Neural cell (in vitro differentiated cells): Measurements from ENCODE around the gene ERLIN1. TPM values are rescaled to one million over a fixed set of nuclear protein-coding genes. Genes with fewer than 3 reads are reported as not detected.
"Not testable (repeated sequence)": the region's sequence is repeated elsewhere in the genome, so short reads cannot be mapped to it uniquely, and the experiment has no call there.

Source experiments
- H2AFZ ChIP-seq: fragments of 200-600, 300-800 bp; sonication (generic), shearing (Covaris generic); 2 replicates; pipeline ENCODE4 v1.6.0; 2014; ENCODE audit warnings: low read depth, mild to moderate bottlenecking, antibody characterized with exemption, low read length, moderate library complexity
- H3F3A ChIP-seq: fragments of 200-600 bp; shearing (Covaris generic); 2 replicates; pipeline ENCODE4 v1.6.1; 2016; ENCODE audit warnings: mild to moderate bottlenecking, moderate library complexity, mixed read lengths, antibody characterized with exemption, low read length; ENCODE audit not compliant: insufficient read depth, poor library complexity, severe bottlenecking
- H3K27ac ChIP-seq: fragments of 200-600, 300-800 bp; sonication (generic), shearing (Covaris generic); 2 replicates; pipeline ENCODE4 v1.5.1; 2014; ENCODE audit warnings: mild to moderate bottlenecking, low read length, moderate library complexity
- H3K27me3 ChIP-seq: fragments of 300-800, 200-600 bp; sonication (generic), shearing (Covaris generic); 2 replicates; pipeline ENCODE4 v1.6.0; 2014; ENCODE audit warnings: mild to moderate bottlenecking, low read depth, low read length, moderate library complexity; ENCODE audit not compliant: insufficient read depth
- H3K36me3 ChIP-seq: fragments of 300-800, 200-600 bp; sonication (generic), shearing (Covaris generic); 2 replicates; pipeline ENCODE4 v1.5.1; 2014; ENCODE audit warnings: mild to moderate bottlenecking, antibody characterized with exemption, low read length, moderate library complexity; ENCODE audit not compliant: insufficient read depth
- H3K4me2 ChIP-seq: fragments of 300-800, 200-600 bp; sonication (generic), shearing (Covaris generic); 2 replicates; pipeline ENCODE4 v1.6.0; 2014; ENCODE audit warnings: mild to moderate bottlenecking, low read length
- H3K4me3 ChIP-seq: fragments of 300-800, 200-600 bp; sonication (generic), shearing (Covaris generic); 2 replicates; pipeline ENCODE4 v1.5.1; 2014; ENCODE audit warnings: mild to moderate bottlenecking, low read length, moderate library complexity
- H3K79me2 ChIP-seq: fragments of 200-600 bp; shearing (Covaris generic); replicated peaks from 2 replicates; pipeline ENCODE4 v1.6.0; 2014; ENCODE audit warnings: mild to moderate bottlenecking, low read length, moderate library complexity; ENCODE audit not compliant: insufficient read depth
- H3K9ac ChIP-seq: fragments of 300-800, 200-600 bp; sonication (generic), shearing (Covaris generic); 2 replicates; pipeline ENCODE4 v1.6.1; 2016; ENCODE audit warnings: mild to moderate bottlenecking, low read length, mixed read lengths
- H3K9me2 ChIP-seq: fragments of 200-600 bp; shearing (Covaris generic); 2 replicates; pipeline ENCODE4 v1.6.1; 2016; ENCODE audit warnings: mild to moderate bottlenecking, low read length, mixed read lengths; ENCODE audit not compliant: insufficient read depth
- H3K9me3 ChIP-seq: fragments of 200-600, 300-800 bp; sonication (generic), shearing (Covaris generic); 2 replicates; pipeline ENCODE4 v1.6.1; 2016; ENCODE audit warnings: mild to moderate bottlenecking, mixed run types, low read length, moderate library complexity, mixed read lengths
- H4K20me1 ChIP-seq: fragments of 200-600 bp; shearing (Covaris generic); 2 replicates; pipeline ENCODE4 v1.6.1; 2016; ENCODE audit warnings: mild to moderate bottlenecking, mixed run types; ENCODE audit not compliant: insufficient read depth
- CTCF ChIP-seq: fragments of 450-650 bp; IDR thresholded peaks from 2 replicates; pipeline ENCODE4 v1.5.1; 2014; ENCODE audit warnings: antibody characterized with exemption, mild to moderate bottlenecking, moderate library complexity; ENCODE audit not compliant: poor library complexity, severe bottlenecking
- EP300 ChIP-seq: fragments of 450-650 bp; conservative IDR thresholded peaks from 2 replicates; pipeline ENCODE4 v1.6.1; 2014; ENCODE audit warnings: antibody characterized with exemption, mild to moderate bottlenecking, moderate library complexity; ENCODE audit not compliant: poor library complexity, severe bottlenecking
- EZH2 ChIP-seq: fragments of 200-600, 300-800 bp; shearing (Covaris generic), sonication (generic); IDR thresholded peaks from 2 replicates; pipeline ENCODE4 v1.6.1; 2014; ENCODE audit warnings: antibody characterized with exemption, low read length, borderline replicate concordance, mild to moderate bottlenecking; ENCODE audit not compliant: insufficient read depth, poor library complexity, severe bottlenecking
- MXI1 ChIP-seq: fragments of 450-650 bp; conservative IDR thresholded peaks from 2 replicates; pipeline ENCODE4 v1.6.1; 2014; ENCODE audit warnings: antibody characterized with exemption, mild to moderate bottlenecking; ENCODE audit not compliant: poor library complexity, severe bottlenecking
- POLR2AphosphoS5 ChIP-seq: IDR thresholded peaks from 2 replicates; pipeline ENCODE4 v1.6.1; 2012
- RAD21 ChIP-seq: fragments of 450-650 bp; conservative IDR thresholded peaks from 2 replicates; pipeline ENCODE4 v1.6.1; 2014; ENCODE audit warnings: antibody characterized with exemption, mild to moderate bottlenecking, moderate library complexity
- REST ChIP-seq: IDR thresholded peaks from 2 replicates; pipeline ENCODE4 v1.6.1; 2012; ENCODE audit warnings: borderline replicate concordance
- SMC3 ChIP-seq: fragments of 450-650 bp; conservative IDR thresholded peaks from 2 replicates; pipeline ENCODE4 v1.6.1; 2014; ENCODE audit warnings: antibody characterized with exemption, mild to moderate bottlenecking, moderate library complexity; ENCODE audit not compliant: poor library complexity
- TAF1 ChIP-seq: IDR thresholded peaks from 2 replicates; pipeline ENCODE4 v1.6.1; 2012; ENCODE audit warnings: low read depth
- polyA plus RNA-seq: library from polyadenylated mRNA; depleted of rRNA; stranded (reverse); fragments of >200 nt; gene quantifications from 2 replicates; pipeline ENCODE4 v1.2.3, GENCODE V29; 2014

Gene ERLIN1
- polyA plus RNA-seq, 1 donor from 2014 or later, result 6.5 TPM

- H3K27ac ChIP-seq, result no peak overlapping the region
- H2AFZ ChIP-seq, result no peak overlapping the region
- TF ChIP-seq RAD21, result no peak
- no peak for TF ChIP-seq EP300
- TF ChIP-seq CTCF, result no peak
- TF ChIP-seq POLR2AphosphoS5, result no peak
- no peak for TF ChIP-seq TAF1
- TF ChIP-seq EZH2, result no peak
- no peak for TF ChIP-seq SMC3
- no peak for TF ChIP-seq REST
- no peak for TF ChIP-seq MXI1
- H3K9me3 ChIP-seq, result no peaks in the 10 kb centered on the region
- H3K4me3 ChIP-seq, result no peak overlapping the region
- no peak overlapping the region for H3K9ac ChIP-seq
- H3F3A ChIP-seq, result no peaks in the 10 kb centered on the region
- H4K20me1 ChIP-seq, result no peaks in the 10 kb centered on the region
- no peaks in the 10 kb centered on the region for H3K9me2 ChIP-seq
- H3K36me3 ChIP-seq, result no peaks in the 10 kb centered on the region
- H3K4me2 ChIP-seq, result no peak overlapping the region
- no peaks in the 10 kb centered on the region for H3K27me3 ChIP-seq
- no peaks in the 10 kb centered on the region for H3K79me2 ChIP-seq
Measured at GRCh38 chr10:100128951-100129350, 56.9 kb downstream of the ERLIN1 start.

- H3K9ac ChIP-seq, H3K4me3 ChIP-seq, H3K79me2 ChIP-seq: not testable (repeated sequence)
Measured at GRCh38 chr10:100125335-100125734, 60.5 kb downstream of the ERLIN1 start.

GRCh38 chr10:100124097-100124496 lies 61.7 kb downstream of the ERLIN1 start:
- H3K9me2 ChIP-seq, result no peaks in the 10 kb centered on the region
- no peaks in the 10 kb centered on the region for H3K9me3 ChIP-seq
- no peaks in the 10 kb centered on the region for H3K27me3 ChIP-seq
- H2AFZ ChIP-seq, result no peak overlapping the region
- H3K9ac ChIP-seq, result no peak overlapping the region
- TF ChIP-seq POLR2AphosphoS5 (no peak), RAD21 (no peak)
- no peaks in the 10 kb centered on the region for H4K20me1 ChIP-seq
- no peaks in the 10 kb centered on the region for H3K36me3 ChIP-seq
- H3K4me2 ChIP-seq, result no peak overlapping the region
- H3K27ac ChIP-seq, result no peak overlapping the region
- H3F3A ChIP-seq, result no peaks in the 10 kb centered on the region
- H3K4me3 ChIP-seq, result no peak overlapping the region
- H3K79me2 ChIP-seq, result no peaks in the 10 kb centered on the region

More at GRCh38 chr10:100125335-100125734, 60.5 kb downstream of the ERLIN1 start:
- not testable (repeated sequence) for H3K27me3 ChIP-seq, H3K9me2 ChIP-seq, H2AFZ ChIP-seq, H3K4me2 ChIP-seq, H3K27ac ChIP-seq, H3F3A ChIP-seq, H3K36me3 ChIP-seq, H3K9me3 ChIP-seq, H4K20me1 ChIP-seq
